Activated CD8-positive, alpha-beta memory T cell treated with anti-CD3 and anti-CD28 coated beads, Interleukin-2, amount 50 U/mL, for 48 hours (primary cell): ENCODE measurements around the gene DPPA5.
"Not testable (repeated sequence)": the region's sequence is repeated elsewhere in the genome, so short reads cannot be mapped to it uniquely, and the experiment has no call there.

Experiments used
- DNase-seq: peaks from one replicate; pipeline ENCODE4 v3.0.0-alpha.2; 2020

DPPA5 gene

DNA sequence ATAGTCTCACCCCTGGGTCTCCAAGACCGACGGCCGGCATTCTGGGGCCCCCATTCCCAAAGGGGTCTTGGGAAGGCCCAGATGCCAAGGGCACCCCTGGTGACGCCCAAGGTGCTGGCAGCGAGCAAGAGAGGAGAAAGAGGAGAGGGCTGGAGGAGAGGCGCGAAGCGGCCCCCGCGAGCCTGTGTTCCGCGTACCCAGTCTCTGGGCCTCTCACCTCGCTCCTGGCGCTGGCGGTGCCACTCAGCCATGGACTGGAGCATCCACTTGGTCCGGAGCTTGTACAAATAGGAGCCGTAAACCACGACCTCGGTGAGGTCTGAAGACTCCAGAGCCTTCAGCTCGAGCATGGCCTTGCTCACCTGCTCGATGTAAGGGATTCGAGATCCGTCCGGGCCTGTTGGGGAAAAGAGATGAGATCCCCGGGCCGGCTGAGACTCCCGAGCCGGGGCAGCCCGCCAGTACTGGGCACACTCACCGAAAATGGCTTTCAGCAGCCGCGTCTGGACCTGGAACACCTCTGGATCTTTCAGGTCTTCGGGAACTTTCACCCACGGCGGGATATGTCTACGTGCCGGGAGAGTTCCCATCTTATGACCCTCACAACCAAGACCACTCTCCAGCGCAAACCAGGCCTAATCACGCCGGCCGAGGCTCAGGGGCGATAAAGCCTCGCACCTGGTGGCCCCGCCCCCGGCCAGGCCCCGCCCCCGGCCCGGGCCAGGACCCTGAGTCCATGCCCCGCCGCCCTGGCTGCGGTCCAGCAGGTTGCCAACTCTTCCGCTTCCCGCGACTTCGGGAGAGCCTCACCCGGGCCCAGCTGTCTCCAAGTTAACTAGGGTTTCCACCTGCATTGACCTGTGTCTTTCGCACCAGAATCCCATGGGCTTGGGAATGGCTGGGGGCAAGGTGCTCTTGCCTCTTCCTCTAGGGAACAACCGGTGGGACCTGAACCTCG lies at the start of gene DPPA5:
Gene DPPA5, minus strand, starts transcription at position 641 of the 958 bp plus-strand sequence. Its CDS starts 51 bp downstream, at position 590.
- DNase-seq = no peak

GRCh38 chr6:73400656-73401055 lies 46.6 kb upstream of the DPPA5 start:
- DNase-seq = no peak

DNA sequence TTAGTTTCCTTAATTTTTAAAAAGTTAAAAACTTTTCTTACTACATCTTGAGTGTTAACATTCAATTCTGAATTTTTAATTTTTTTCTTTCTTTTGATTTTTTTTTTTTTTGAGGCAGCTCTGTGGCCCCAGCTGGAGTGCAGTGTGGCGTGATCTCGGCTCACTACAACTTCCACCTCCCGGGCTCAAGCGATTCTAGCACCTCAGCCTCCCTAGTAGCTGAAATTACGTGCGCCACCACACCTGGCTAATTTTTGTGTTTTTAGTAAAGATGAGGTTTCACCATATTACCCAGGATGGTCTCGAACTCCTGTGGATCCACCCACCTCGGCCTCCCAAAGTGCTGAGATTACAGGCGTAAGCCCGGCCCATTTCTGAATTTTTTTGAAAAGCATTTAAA lies 41.8 kb upstream of the DPPA5 start:
- DNase-seq = no peak

- DNase-seq = peak; percentile 62
Measured at GRCh38 chr6:73394577-73395354, 40.7 kb upstream of the DPPA5 start, which contains the start of gene DDX43. TSS of gene DDX43 (plus strand) at chr6:73394828. CDS start at chr6:73394906, 78 bp downstream.

GRCh38 chr6:73393278-73393677 lies 39.2 kb upstream of the DPPA5 start:
- no peak for DNase-seq

DNA sequence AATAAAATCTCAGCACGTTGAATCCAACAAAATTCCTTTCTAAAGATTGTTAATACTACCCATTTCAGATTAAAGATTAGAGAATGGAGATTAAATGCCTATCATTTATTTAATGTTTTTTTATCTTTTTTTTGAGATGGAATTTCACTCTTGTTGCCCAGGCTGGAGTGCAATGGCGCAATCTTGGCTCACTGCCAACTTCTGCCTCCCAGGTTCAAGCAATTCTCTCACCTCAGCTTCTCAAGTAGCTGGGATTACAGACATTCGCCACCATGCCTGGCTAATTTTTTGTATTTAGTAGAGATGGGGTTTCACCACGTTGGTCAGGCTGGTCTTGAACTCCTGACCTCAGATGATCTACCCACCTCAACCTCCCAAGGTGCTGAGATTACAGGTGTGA lies 38.1 kb upstream of the DPPA5 start:
- not testable (repeated sequence) for DNase-seq

GRCh38 chr6:73391675-73392074 lies 37.6 kb upstream of the DPPA5 start:
- DNase-seq = no peak

GRCh38 chr6:73389854-73390253 lies 35.8 kb upstream of the DPPA5 start:
- no peak for DNase-seq

GRCh38 chr6:73388800-73389512 lies 34.9 kb upstream of the DPPA5 start:
- DNase-seq = peak; percentile 78

- DNase-seq = no peak
Measured at GRCh38 chr6:73388433-73388799, 34.3 kb upstream of the DPPA5 start.

DNA sequence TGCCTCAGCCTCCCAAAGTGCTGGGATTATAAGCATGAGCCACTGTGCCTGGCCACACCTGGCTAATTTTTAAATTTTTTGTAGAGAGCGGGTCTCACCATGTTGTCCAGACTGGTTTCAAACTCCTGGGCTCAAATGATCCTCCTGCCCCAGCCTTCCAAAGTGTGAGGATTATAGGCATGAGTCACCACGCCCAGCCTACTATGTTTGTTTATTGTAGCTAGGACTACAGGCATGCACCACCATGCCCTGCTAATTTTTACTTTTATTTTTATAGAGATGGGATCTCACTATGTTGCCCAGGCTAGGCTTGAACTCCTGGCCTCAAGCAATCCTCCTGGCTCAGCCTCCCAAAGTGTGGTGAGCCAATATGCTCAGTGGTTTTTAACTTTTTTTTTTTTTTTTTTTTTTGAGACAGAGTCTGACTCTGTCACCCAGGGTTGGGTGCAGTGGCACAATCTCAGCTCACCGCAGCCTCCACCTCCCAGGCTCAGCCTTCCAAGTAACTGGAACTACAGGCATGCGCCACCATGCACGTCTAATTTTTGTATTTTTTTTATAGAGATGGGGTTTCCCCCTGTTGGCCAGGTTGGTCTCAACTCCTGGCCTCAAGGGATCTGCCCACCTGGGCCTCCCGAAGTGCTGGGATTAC lies 28.5 kb upstream of the DPPA5 start:
- no peak for DNase-seq

DNA sequence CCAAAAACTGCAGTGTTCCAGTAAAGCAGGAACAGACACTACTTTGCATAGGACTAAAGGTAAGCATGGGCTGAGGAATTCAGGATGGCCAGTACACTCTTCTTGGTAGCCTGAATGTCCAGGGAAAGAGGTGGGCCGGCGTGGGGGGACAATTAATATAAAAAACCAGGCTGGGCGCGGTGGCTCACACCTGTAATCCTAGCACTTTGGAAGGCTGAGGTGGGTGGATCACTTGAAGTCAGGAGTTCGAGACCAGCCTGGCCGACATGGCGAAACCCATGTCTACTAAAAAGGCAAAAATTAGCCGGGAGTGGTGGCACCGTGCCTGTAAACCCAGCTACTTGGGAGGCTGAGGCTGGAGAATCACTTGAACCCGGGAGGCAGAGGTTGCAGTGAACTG lies 27.5 kb upstream of the DPPA5 start:
- not testable (repeated sequence) for DNase-seq

GRCh38 chr6:73377225-73377624 lies 23.1 kb upstream of the DPPA5 start:
- no peak for DNase-seq

- DNase-seq = no peak
Measured at GRCh38 chr6:73375216-73375615, 21.1 kb upstream of the DPPA5 start.

DNA sequence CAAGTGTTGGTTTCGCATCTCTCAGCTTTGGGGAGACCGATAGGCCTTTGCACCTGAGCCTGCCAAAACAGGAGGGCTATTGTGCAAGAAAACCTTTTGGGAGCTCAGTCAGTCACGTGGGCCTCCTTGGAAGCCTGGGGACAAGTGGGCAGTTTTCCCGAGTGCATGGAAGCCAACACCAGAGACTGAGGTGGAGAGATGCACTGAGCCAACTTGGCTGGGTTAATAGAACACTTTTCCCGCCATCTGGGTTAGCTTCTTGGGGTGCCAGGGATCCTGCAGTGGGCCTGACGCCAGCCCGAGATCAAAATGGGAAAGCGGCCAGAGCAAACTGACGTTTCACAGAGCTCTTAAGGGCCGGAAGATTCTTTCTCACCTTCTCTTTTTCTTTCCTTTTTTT lies 18.4 kb upstream of the DPPA5 start:
- DNase-seq = no peak

GRCh38 chr6:73371984-73372383 lies 17.9 kb upstream of the DPPA5 start:
- DNase-seq = no peak

DNA sequence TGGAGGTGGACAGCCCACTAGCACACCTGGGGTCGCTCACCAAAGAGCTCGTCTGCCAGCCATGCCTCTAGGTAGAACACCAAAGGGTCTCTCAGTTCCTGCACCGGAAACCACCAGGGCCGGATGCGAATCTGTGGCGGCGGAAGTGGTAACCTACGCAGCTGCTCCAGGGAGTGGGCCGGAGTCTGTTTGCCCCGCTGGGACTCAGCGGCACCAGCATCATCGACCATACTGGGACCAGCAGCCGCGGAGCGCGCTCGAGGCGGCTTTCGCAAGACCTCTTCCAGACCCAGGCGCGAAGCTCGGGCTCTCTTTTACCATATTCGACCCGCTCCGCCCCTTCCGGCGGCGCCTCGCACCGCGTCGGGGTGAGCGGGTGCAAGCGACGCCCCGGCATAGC lies 15.5 kb upstream of the DPPA5 start, which contains the start of gene OOEP:
Gene OOEP, minus strand, starts transcription at position 335 of the 400 bp plus-strand sequence. Its CDS starts 105 bp downstream, at position 230.
- no peak for DNase-seq

DNA sequence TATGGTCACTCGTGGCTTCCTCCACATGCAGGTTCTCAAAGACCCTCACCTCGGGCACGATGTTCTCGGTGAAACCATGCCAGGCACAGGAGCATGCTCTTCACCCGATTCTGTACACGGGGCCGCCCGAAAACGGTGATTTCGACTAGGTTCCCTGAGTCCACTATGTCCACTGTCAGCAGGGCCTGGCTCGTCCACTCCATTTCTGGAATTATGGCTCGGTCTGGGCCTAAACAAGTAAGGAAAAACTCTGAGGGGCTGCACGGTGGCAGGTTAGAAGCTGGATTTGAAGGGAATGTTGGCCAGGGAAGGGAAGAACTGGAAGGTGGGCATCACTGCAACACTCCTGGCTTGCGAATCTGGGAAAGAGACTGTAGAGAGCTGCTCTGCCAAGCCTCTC lies 15.1 kb upstream of the DPPA5 start:
- no peak for DNase-seq

GRCh38 chr6:73368675-73369074 lies 14.6 kb upstream of the DPPA5 start:
- no peak for DNase-seq

- no peak for DNase-seq
Measured at GRCh38 chr6:73367761-73368355, 13.8 kb upstream of the DPPA5 start.

GRCh38 chr6:73364549-73364948 lies 10.5 kb upstream of the DPPA5 start:
- no peak for DNase-seq

- DNase-seq = no peak
Measured at GRCh38 chr6:73364121-73364520, 10.0 kb upstream of the DPPA5 start.
